GM06990 (cell line): Measurements from ENCODE around the gene JADE2.

Experiments used
- DNase-seq: peaks from one replicate; pipeline ENCODE4 v3.0.0-alpha.2; 2011; ENCODE audit not compliant: insufficient read length; ENCODE audit errors: extremely low read depth
- H3K27me3 ChIP-seq: replicated peaks from 2 replicates; pipeline ENCODE4 v1.6.0; 2011; ENCODE audit warnings: low read length; ENCODE audit not compliant: control insufficient read depth, insufficient read depth
- H3K36me3 ChIP-seq: 2 replicates; pipeline ENCODE4 v1.5.1; 2011; ENCODE audit warnings: low read length; ENCODE audit not compliant: control insufficient read depth, insufficient read depth
- H3K4me3 ChIP-seq: replicated peaks from 2 replicates; pipeline ENCODE4 v1.5.1; 2011; ENCODE audit warnings: low read depth, mild to moderate bottlenecking, control low read depth, low read length
- CTCF ChIP-seq: IDR thresholded peaks from 2 replicates; pipeline ENCODE4 v1.5.1; 2011; ENCODE audit warnings: low read length, control low read depth, mild to moderate bottlenecking, inconsistent platforms; ENCODE audit not compliant: insufficient read depth, poor library complexity, severe bottlenecking

Gene JADE2

GRCh38 chr5:134521841-134522240 lies 3.6 kb upstream of the JADE2 start:
- Histone ChIP-seq H3K4me3 (no peak overlapping the region), H3K36me3 (no peaks in the 10 kb centered on the region), H3K27me3 (no peaks in the 10 kb centered on the region)
- no peak for DNase-seq
- TF ChIP-seq CTCF = no peak

- no peak for TF ChIP-seq CTCF
- no peak for DNase-seq
- Histone ChIP-seq H3K36me3 (no peaks in the 10 kb centered on the region), H3K4me3 (peak overlapping the region; percentile 90), H3K27me3 (no peaks in the 10 kb centered on the region)
Observed at GRCh38 chr5:134523543-134524271, 1.8 kb upstream of the JADE2 start.

- Histone ChIP-seq H3K4me3 (peak overlapping the region; percentile 90), H3K27me3 (no peaks in the 10 kb centered on the region), H3K36me3 (no peaks in the 10 kb centered on the region)
- TF ChIP-seq CTCF = no peak
- peak; percentile 67 for DNase-seq
Observed at GRCh38 chr5:134524272-134524825, 1.1 kb upstream of the JADE2 start.

- H3K4me3 ChIP-seq = peak overlapping the region; percentile 90
- peak; percentile 67 for DNase-seq
- no peaks in the 10 kb centered on the region for H3K27me3 ChIP-seq
- TF ChIP-seq CTCF = no peak
- H3K36me3 ChIP-seq = no peaks in the 10 kb centered on the region
Observed at GRCh38 chr5:134525683-134526482, 413 bp downstream of the JADE2 start.

- peak; percentile 85 for DNase-seq
- no peak for TF ChIP-seq CTCF
Observed at GRCh38 chr5:134526483-134527155, 1.1 kb downstream of the JADE2 start.

More at GRCh38 chr5:134526483-134527155, 1.1 kb downstream of the JADE2 start:
- Histone ChIP-seq H3K27me3 (no peaks in the 10 kb centered on the region), H3K36me3 (no peaks in the 10 kb centered on the region), H3K4me3 (peak overlapping the region; percentile 90)
